Liver (tissue), 2 donors: ENCODE results near the gene ORAI2.

Source experiments
- HNF4G ChIP-seq: IDR thresholded peaks from 2 replicates; pipeline ENCODE4 v1.6.1; 2016; ENCODE audit warnings: antibody characterized with exemption
- REST ChIP-seq: IDR thresholded peaks from 2 replicates; pipeline ENCODE4 v1.6.1; 2016; ENCODE audit warnings: antibody characterized with exemption, mild to moderate bottlenecking
- ZBTB33 ChIP-seq: IDR thresholded peaks from 2 replicates; pipeline ENCODE4 v1.6.1; 2016; ENCODE audit warnings: antibody characterized with exemption
- donor health status: healthy.

- TF ChIP-seq REST: no peak
- no peak for TF ChIP-seq HNF4G
- TF ChIP-seq ZBTB33: no peak
Measured at GRCh38 chr7:102425639-102426267, 7.6 kb upstream of the ORAI2 start.
